HEK293 (cell line): ENCODE results near the gene GCK.

Experiments
- ATF2 ChIP-seq: fragments of 450-650 bp; formaldehyde crosslinking; IDR thresholded peaks from 2 replicates; pipeline ENCODE4 v1.5.1; 2016; ENCODE audit warnings: missing biosample characterization, missing genetic modification characterization, low read depth
- KLF10 ChIP-seq: fragments of 450-650 bp; IDR thresholded peaks from 2 replicates; pipeline ENCODE4 v1.5.1; 2018; ENCODE audit warnings: missing biosample characterization, mild to moderate bottlenecking, missing genetic modification characterization
- KLF9 ChIP-seq: fragments of 450-650 bp; formaldehyde crosslinking; IDR thresholded peaks from 2 replicates; pipeline ENCODE4 v1.5.1; 2016; ENCODE audit warnings: missing biosample characterization, missing genetic modification characterization, low read depth
- MEIS1 ChIP-seq: sonication (generic); formaldehyde crosslinking; IDR thresholded peaks from 2 replicates; pipeline ENCODE4 v1.8.1; 2022; ENCODE audit warnings: missing genetic modification reagents, mild to moderate bottlenecking, borderline replicate concordance
- PRDM1 ChIP-seq: fragments of 450-650 bp; formaldehyde crosslinking; IDR thresholded peaks from 2 replicates; pipeline ENCODE4; 2016; ENCODE audit warnings: missing biosample characterization, missing genetic modification characterization
- PRDM4 ChIP-seq: fragments of 450-650 bp; formaldehyde crosslinking; IDR thresholded peaks from 2 replicates; pipeline ENCODE4 v1.5.1; 2017; ENCODE audit warnings: missing biosample characterization, missing genetic modification characterization
- PRDM6 ChIP-seq: fragments of 450-650 bp; formaldehyde crosslinking; IDR thresholded peaks from 2 replicates; pipeline ENCODE4 v1.5.1; 2017; ENCODE audit warnings: missing biosample characterization, missing genetic modification characterization
- TCF7L2 ChIP-seq: IDR thresholded peaks from 2 replicates; pipeline ENCODE4 v1.6.1; 2011; ENCODE audit warnings: low read depth, mild to moderate bottlenecking, inconsistent platforms, low read length, moderate library complexity, borderline replicate concordance
- TSHZ1 ChIP-seq: fragments of 450-650 bp; formaldehyde crosslinking; IDR thresholded peaks from 2 replicates; pipeline ENCODE4 v1.5.1; 2016; ENCODE audit warnings: missing biosample characterization, missing genetic modification characterization, borderline replicate concordance
- ZBTB44 ChIP-seq: fragments of 450-650 bp; IDR thresholded peaks from 2 replicates; pipeline ENCODE4 v1.5.1; 2018; ENCODE audit warnings: missing biosample characterization, mild to moderate bottlenecking, missing genetic modification characterization
- ZBTB48 ChIP-seq: fragments of 450-650 bp; formaldehyde crosslinking; IDR thresholded peaks from 2 replicates; pipeline ENCODE4 v1.5.1; 2016; ENCODE audit warnings: missing biosample characterization, missing genetic modification characterization
- ZFP41 ChIP-seq: fragments of 450-650 bp; formaldehyde crosslinking; IDR thresholded peaks from 2 replicates; pipeline ENCODE4 v1.5.1; 2016; ENCODE audit warnings: missing biosample characterization, missing genetic modification characterization, borderline replicate concordance
- ZIC2 ChIP-seq: fragments of 450-650 bp; formaldehyde crosslinking; IDR thresholded peaks from 2 replicates; pipeline ENCODE4 v1.5.1; 2016; ENCODE audit warnings: missing biosample characterization, missing genetic modification characterization
- ZNF2 ChIP-seq: fragments of 450-650 bp; formaldehyde crosslinking; IDR thresholded peaks from 2 replicates; pipeline ENCODE4 v1.5.1; 2016; ENCODE audit warnings: missing biosample characterization, missing genetic modification characterization
- ZNF214 ChIP-seq: fragments of 450-650 bp; formaldehyde crosslinking; IDR thresholded peaks from 2 replicates; pipeline ENCODE4 v1.5.1; 2017; ENCODE audit warnings: missing biosample characterization, mild to moderate bottlenecking, missing genetic modification characterization, borderline replicate concordance
- ZNF529 ChIP-seq: fragments of 450-650 bp; formaldehyde crosslinking; IDR thresholded peaks from 2 replicates; pipeline ENCODE4 v1.5.1; 2017; ENCODE audit warnings: missing genetic modification characterization, missing biosample characterization; ENCODE audit not compliant: insufficient replicate concordance
- ZNF558 ChIP-seq: fragments of 450-650 bp; formaldehyde crosslinking; IDR thresholded peaks from 2 replicates; pipeline ENCODE4 v1.5.1; 2016; ENCODE audit warnings: missing biosample characterization, missing genetic modification characterization
- ZNF580 ChIP-seq: fragments of 450-650 bp; formaldehyde crosslinking; IDR thresholded peaks from 2 replicates; pipeline ENCODE4 v1.5.1; 2016; ENCODE audit warnings: missing biosample characterization, missing genetic modification characterization
- ZNF585B ChIP-seq: fragments of 450-650 bp; formaldehyde crosslinking; IDR thresholded peaks from 2 replicates; pipeline ENCODE4 v1.5.1; 2016; ENCODE audit warnings: missing biosample characterization, missing genetic modification characterization
- ZNF600 ChIP-seq: fragments of 450-650 bp; formaldehyde crosslinking; IDR thresholded peaks from 2 replicates; pipeline ENCODE4 v1.5.1; 2016; ENCODE audit warnings: missing biosample characterization, missing genetic modification characterization
- ZNF660 ChIP-seq: fragments of 450-650 bp; IDR thresholded peaks from 2 replicates; pipeline ENCODE4 v1.5.1; 2018; ENCODE audit warnings: missing biosample characterization, mild to moderate bottlenecking, missing genetic modification characterization
- ZNF664 ChIP-seq: fragments of 450-650 bp; formaldehyde crosslinking; IDR thresholded peaks from 2 replicates; pipeline ENCODE4 v1.5.1; 2016; ENCODE audit warnings: missing biosample characterization, missing genetic modification characterization
- ZNF692 ChIP-seq: fragments of 450-650 bp; formaldehyde crosslinking; IDR thresholded peaks from 2 replicates; pipeline ENCODE4 v1.5.1; 2016; ENCODE audit warnings: missing biosample characterization, missing genetic modification characterization
- ZNF768 ChIP-seq: fragments of 450-650 bp; formaldehyde crosslinking; IDR thresholded peaks from 2 replicates; pipeline ENCODE4 v1.5.1; 2018; ENCODE audit warnings: missing biosample characterization, mild to moderate bottlenecking, missing genetic modification characterization
- ZSCAN30 ChIP-seq: fragments of 450-650 bp; IDR thresholded peaks from 2 replicates; pipeline ENCODE4 v1.5.1; 2018; ENCODE audit warnings: missing biosample characterization, mild to moderate bottlenecking, missing genetic modification characterization, moderate library complexity

Gene GCK

GRCh38 chr7:44177570-44178131, 11.6 kb downstream of the GCK start (continued):
- TF ChIP-seq ZNF580 (tag by site-specific recombination) (no peak), ZNF692 (tag by site-specific recombination) (0 out of 2 replicates have a peak, but pooled peaks have one; percentile 40), PRDM6 (tag by site-specific recombination) (no peak; the same call in 1 of the 2 replicates), KLF10 (no peak), ZNF2 (no peak), TSHZ1 (tag by site-specific recombination) (no peak), ZFP41 (tag by site-specific recombination) (no peak), PRDM4 (tag by site-specific recombination) (no peak), ZNF664 (tag by site-specific recombination) (no peak), TCF7L2 (no peak), ZNF558 (tag by site-specific recombination) (no peak), PRDM1 (no peak), ZSCAN30 (no peak), ATF2 (tag by site-specific recombination) (peak; percentile 76; the same call in 1 of the 2 replicates), ZBTB48 (tag by site-specific recombination) (peak; percentile 85), ZNF600 (peak; percentile 47; the same call in 1 of the 2 replicates), ZNF768 (tag by site-specific recombination) (no peak), ZNF214 (tag by site-specific recombination) (no peak), ZNF660 (peak; percentile 68), KLF9 (tag by site-specific recombination) (no peak), MEIS1 (no peak), ZIC2 (tag by site-specific recombination) (peak; percentile 82), ZNF529 (tag by site-specific recombination) (peak; percentile 39), ZBTB44 (no peak), ZNF585B (tag by site-specific recombination) (no peak)
